Measurements from ENCODE around the gene VEGFA.

Gene VEGFA

GRCh38 chr6:43769526-43770371, at the start of gene VEGFA:
VEGFA (plus strand) TSS chr6:43770211.
- peak; percentile 87 for DNase-seq

DNA sequence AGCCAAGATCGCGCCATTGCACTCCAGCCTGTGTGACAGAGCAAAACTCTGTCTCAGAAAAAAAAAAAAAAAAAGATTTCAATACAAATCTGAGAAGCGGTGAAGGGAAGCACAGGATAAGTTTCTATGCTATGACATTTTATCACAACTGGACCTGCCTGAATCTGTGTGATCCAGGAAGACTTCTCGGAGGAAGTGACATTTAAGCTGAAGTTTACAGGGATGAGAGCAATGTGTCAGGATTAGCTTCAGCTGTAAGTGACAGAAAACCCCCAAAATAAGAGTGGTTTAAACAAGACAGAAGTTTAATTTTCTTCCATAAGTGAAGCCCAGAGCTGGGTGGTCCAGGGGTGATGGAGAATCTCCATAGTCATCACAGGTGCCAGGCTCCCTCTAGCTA, 49.0 kb upstream of the VEGFA start:
- DNase-seq = no peak

GRCh38 chr6:43722920-43723545, 47.0 kb upstream of the VEGFA start:
- no peak for DNase-seq

DNA sequence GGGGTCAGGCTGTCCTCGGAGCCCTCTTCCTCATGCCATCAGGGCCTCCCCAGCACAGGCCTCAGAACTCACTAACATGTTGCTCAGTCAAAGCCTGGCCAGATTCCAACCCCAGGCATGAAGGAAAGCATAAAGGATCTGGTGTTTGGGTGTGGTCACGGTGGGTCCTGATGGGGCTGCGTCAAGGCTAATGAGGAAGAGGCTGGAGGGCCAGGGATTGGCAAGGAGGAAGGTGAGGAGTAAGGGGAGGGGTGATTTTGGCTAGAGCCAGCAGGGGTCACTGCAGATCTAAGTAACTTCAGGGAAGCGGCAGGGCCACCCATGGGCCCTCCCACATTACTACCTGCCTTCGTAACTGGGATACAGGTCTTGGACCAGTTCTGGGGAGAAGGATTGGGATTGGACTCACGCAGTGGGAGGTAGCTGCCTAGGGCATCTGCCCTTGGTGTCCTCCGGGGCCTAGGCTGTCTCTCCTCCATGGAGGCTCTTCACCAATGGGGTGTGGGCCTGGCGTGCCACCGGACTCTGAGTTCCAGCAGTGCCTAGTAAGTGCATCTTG, 46.2 kb upstream of the VEGFA start:
- DNase-seq = no peak

DNA sequence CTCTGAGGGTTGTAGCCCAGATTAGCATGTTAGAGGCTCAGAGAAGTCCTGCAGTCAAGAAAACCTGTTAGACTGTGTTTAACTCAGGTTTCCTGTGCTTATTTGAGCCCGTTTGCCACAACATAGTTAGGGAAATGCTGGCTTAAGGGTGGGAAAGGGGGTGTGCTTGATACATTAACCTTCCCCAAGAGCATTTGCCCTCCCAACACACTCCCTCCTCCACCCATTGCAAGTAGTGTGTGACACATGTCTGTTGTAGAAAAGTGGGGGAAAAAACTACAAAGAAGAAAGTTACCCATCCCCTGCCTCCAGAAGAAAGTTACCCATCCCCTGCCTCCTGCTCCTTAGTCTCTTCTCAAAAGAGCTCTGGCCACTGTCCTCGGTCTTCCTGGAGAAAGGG, 45.7 kb upstream of the VEGFA start:
- DNase-seq = no peak

GRCh38 chr6:43724914-43725642, 44.9 kb upstream of the VEGFA start:
- no peak for DNase-seq

DNA sequence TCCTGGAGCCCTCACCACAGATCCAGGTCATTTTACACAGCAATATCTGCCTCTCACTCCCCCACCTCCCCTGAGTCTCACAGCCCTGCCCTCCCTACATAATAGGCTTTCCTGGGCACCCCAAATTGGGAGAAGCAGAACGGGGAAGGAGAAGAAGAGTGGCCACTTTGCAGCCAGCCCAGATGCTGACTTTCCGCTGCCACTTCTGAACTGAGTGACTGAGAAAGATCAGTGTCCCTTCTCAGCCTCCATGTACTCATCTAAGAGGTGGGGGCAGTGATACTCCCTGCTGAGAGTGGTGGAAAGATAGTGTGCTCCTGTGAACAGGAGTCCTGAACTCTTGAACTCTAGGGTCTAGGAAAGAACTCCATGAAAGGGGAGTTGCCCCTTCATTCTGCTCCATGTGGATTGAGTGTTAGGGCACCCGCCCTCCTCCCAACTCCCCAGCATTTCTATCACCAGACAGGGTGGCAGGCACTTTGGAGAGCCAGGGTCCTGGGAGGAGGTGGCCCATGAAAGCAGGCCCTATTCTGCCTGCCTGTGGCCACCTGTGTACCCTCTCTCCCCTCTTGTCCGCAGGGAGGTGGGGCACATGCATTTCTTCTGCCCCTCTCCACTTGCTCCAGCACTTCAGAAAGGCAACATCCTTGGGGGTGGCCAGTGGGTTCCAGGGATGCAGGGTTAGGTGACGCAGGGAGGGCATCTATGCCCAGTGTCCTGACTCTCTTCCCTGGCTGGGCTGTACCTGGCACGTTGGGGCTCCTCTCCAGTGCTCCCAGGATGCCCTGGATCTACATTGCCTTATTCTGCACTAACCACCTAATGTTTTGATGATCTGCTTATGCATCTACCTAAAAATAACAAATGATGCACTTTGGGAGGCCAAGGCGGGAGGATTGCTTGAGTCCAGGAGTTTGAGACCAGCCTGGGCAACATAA, 44.1 kb upstream of the VEGFA start:
- no peak for DNase-seq

GRCh38 chr6:43727634-43728033, 42.4 kb upstream of the VEGFA start:
- no peak for DNase-seq

- no peak for DNase-seq
Measured at GRCh38 chr6:43728586-43728985, 41.4 kb upstream of the VEGFA start.

DNA sequence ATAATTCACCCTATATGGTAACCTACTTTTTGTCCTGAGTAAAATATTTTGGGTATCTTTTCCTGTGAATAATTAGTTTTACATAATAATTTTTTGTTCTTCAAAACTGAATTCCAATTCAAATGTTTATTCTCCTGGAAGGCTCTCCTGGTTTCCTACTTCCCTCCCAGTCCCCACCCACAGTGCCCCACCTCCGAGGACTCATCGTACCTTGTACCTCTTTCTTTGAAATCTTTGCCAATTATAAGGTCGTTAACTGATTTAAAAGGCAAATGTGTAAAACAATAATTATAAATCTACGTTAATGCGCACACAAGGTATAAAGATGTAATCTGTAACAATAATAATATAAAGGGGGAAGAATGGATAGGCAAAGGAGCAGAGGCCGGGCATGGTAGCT, 40.5 kb upstream of the VEGFA start:
- DNase-seq = no peak

GRCh38 chr6:43730634-43731033, 39.4 kb upstream of the VEGFA start:
- DNase-seq = no peak

DNA sequence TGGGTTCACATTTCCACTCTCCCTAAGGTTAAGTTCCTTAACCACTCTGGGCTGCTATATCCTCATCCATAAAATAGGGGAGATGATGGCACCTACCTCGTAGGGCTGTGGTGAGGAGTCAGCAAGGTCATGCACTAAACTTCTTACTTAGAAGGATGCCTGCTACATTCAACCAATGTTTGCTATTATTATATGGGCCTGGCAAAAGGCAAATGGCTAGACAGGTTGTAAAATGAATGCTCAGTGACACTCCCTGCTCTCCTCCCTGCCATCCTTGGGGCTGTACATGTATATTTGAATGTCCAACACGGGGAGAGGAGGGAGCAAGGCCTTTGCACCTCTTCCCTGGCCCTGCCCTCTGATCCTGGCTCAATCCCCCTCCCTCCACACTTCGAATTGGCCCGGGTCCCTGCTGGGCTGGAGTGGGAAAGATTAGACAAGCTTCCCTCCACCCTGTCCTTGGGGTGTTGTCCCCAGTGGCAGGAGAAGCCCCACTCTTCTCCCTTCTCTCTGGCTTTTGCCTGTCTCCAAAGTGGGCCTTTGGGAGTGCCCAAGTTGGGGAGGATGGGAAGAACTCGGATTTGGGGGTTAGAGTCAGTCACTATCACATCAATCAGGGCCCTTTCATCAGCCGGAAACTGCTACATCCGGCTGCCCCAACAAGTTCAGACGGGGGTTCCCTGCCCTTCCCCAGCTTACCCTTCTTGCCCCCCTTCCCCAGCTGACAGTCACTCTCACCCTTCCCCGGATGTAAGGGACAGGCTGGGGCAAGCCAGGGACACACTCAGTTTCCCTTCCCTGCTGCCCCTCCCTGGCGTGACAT, 36.3 kb upstream of the VEGFA start:
- DNase-seq = no peak

DNA sequence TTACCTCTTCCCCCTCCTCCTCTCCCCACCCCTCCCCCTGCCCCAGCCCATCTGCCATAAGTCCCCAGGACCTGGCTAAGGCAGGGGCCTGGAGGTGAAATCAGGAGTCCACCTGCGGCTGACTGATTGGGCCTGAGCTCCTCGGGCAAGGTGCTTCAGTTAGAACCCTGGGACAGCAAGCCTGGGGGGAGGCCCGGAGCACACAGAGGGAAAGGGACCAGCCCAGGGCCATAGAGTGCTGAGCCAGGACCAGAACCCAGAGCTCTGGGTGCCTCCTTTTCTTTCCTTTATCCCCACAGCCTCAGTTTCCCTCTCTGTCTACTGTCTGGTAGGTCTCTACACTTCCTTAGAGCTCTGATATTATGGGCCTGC, 35.7 kb upstream of the VEGFA start:
- DNase-seq = no peak

DNA sequence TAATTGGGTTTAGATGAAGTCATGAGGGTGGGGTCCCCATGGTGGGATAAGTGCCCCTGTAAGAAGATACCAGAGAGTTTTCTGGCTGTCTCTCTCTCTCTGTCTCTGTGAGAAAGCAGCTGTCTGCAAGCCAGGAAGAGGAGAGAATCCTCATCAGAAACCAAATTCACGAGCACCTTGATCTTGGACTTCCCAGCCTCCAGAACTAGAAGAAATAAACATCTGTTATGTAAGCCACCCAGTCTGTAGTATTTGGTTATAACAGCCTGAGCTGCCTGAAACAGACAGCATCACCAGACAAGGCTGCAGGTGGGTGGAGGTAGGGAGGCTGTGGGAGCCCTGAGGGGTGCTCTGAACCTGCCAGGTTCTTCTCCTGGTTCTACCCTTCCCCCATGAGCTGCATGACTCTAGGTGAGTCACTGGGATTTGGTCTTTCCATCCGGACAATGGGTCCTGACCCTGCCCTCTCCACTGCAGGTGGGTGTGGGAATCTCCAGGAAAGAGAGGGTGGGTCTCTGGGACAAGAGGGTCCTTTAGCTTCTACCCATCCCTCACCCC, 34.3 kb upstream of the VEGFA start:
- DNase-seq = no peak

GRCh38 chr6:43736211-43736786, 33.7 kb upstream of the VEGFA start:
- no peak for DNase-seq

DNA sequence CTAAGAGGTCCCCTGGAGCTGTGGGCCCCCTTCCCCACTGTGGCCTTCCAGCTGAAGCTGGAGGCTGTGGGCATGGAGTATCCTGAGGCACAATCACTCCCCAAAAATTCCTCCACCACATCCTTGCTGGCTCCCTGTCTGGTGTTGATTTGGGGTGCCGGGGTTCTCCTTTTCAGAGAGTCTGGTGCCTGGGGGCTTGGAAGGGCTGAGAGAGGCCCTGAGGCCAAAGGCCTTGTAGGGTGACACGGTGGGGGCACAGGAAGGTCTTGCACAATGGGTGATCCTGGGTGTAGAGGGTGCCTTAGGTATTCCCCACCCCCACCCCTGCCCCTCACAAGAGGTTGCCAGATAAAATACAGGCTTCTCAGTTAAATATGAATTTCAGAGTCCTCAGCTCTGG, 33.2 kb upstream of the VEGFA start:
- DNase-seq = no peak

- DNase-seq = no peak
Measured at GRCh38 chr6:43737272-43738081, 32.5 kb upstream of the VEGFA start.

GRCh38 chr6:43738267-43738676, 31.7 kb upstream of the VEGFA start:
- no peak for DNase-seq

DNA sequence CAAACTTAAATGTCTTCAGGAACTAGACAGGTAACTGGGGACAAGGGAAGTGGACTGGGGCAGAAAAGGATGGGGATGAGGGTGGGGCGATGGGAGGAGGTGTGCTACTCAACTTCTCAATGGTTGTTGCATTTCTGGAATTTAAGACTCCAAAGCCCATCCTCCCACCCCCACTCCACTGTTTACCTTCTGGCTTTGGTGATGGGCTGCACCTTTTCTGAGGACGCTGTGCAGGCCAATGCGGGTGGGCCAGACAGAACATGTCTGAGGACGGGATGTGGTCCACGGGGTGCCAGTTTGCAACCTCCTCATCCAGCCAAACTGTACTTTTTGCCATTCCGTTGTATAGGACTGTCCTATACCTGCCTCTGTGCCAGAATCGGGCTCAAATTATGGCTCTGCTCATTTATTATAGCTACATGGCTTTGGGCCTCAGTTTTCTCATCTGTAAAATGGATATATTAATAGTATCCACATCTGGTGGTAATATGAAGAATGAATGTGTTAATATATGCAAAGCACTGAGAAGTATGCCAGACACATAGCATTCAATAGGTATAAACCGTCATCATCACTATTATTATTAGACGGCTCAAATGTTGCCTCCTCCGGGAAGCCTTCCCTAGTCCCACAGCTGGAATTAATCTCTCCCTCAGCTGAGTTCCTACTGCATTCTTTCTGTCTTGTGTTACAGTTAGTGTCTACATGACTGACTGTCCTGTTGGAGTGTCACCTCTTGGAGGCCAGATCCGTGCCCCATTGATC, 31.0 kb upstream of the VEGFA start:
- no peak for DNase-seq
